ENCODE results near the gene CRHBP.
"Not testable (repeated sequence)": the region's sequence is repeated elsewhere in the genome, so short reads cannot be mapped to it uniquely, and the experiment has no call there.

Gene CRHBP, protein sequence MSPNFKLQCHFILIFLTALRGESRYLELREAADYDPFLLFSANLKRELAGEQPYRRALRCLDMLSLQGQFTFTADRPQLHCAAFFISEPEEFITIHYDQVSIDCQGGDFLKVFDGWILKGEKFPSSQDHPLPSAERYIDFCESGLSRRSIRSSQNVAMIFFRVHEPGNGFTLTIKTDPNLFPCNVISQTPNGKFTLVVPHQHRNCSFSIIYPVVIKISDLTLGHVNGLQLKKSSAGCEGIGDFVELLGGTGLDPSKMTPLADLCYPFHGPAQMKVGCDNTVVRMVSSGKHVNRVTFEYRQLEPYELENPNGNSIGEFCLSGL

DNA sequence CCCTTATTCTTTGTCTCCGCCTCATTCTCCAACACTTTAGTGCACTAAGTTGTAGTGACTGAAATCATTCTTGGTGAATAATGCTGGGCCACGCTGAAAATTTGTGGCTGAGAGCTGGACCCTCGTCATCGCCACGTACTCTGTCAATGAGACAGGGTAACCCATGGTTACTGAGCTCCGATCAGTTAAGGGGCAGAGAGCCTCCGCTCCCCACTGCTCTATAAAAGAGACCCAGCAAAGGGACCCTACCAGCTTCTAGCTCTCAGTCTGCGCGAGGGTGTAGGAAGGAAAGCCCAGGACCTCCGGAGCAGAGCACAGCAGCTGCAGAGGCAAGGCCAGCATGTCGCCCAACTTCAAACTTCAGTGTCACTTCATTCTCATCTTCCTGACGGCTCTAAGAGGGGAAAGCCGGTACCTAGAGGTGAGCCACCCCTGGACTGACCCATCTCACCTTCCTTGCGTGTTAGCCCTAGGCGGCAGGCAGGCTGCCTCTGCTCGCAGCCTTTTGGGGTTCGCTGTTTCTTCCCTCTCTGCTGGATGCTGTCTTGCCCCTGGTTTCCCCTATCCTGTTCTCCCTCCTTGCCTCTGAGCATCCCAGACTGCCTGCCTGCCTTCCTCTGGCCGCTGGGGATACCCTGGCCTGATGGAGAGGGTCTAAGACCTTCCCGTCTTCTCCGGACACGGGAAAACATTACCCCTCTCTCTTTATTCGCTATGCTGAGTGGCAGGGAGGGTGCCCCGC, at the start of gene CRHBP:
CRHBP (plus strand) TSS at position 251 of the 742 bp plus-strand sequence; CDS start at position 341, 90 bp downstream.
- DNase-seq (ENCODE audit: low read depth, low spot score), result no peak

DNA sequence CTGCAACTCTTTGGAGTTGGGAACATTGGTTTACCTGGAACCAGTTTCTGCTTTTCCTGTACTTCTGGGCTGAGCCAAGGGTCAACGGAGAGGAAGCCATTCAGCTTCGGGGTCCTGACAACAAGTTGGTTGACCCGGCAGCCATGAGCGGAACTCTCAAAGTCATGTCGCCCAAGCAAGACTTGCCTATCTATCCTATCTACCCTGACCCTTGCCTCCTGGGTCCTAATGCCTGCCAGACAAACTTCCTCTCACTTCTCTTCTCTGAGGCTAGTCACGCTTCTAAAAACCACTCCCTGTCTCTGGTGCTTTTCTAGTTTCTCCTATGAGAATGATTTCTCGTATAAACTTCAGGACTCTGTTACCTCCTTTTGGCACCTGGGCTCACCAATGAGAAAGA, 44.7 kb upstream of the CRHBP start:
- DNase-seq (ENCODE audit: low read depth, low spot score), result no peak

DNA sequence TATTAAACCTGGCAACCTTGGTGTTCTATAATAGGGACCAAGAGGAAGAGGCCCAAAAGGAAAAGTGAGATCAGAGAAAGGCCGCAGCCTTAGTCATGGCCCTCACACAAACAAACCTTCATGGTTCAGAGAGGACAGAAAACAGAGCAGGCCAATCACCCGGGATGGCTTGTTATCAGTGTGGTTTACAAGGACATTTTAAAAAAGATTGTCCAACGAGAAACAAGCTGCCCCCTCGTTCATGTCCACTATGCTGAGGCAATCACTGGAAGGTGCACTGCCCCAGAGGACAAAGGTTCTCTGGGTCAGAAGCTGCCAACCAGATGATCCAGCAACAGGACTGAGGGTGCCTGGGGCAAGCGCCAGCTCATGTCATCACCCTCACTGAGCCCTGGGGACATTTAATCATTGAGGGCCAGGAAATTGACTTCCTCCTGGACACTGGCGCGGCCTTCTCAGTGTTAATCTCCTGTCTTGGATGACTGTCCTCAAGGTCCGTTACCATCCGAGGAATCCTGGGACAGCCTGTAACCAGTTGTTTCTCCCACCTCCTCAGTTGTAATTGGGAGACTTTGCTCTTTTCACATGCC, 42.4 kb upstream of the CRHBP start:
- DNase-seq (ENCODE audit: low read depth, low spot score), result not testable (repeated sequence)

DNA sequence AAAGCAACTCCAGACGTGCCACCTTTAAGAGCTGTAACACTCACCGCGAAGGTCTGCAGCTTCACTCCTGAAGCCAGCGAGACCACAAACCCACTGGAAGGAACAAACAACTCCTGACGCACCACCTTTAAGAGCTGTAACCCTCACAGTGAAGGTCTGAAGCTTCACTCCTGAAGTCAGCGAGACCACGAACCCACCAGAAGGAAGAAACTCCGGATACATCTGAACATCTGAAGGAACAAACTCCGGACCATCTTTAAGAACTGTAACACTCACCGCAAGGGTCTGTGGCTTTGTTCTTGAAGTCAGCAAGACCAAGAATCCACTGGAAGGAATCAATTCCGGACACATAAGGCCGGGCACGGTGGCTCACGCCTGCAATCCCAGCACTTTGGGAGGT, 38.2 kb upstream of the CRHBP start:
- not testable (repeated sequence) for DNase-seq (ENCODE audit: low read depth, low spot score)

DNA sequence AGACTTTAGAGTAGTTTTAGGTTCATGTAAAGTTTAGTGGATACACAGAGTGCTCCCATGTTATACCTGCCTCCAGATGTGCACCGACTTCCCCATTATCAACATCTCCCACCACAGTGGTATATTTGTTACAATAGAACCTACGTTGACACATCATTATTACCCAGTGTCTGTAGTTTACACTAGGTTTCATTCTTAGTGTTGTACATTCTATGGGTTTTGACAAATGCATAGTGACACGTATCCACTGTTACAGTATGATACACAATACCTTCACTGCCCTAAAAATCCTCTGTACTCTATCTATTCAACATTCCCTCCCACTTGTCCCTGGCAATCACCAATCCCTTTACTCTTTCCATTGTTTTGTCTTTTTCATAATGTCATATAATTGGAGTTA, 34.3 kb upstream of the CRHBP start:
- DNase-seq (ENCODE audit: low read depth, low spot score), result no peak

DNA sequence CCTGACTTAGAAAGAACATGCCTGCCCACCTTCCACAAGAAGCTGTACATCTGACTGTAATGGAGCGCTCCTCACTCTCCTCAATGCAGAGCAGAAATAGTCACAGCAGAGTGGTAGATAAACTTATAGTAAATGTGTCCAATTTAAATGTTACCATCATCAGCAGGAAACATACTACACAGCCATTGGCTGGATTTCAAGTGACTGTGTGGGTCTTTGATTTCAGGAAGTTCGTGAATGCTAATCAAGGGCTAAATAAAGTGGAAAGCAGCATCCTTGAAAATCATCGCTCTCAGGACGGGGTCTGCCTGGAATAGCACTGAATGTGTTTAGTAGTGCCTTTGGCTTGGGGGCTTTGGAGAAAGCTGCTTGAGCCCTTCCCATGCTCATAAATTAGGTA, 32.4 kb upstream of the CRHBP start:
- DNase-seq (ENCODE audit: low read depth, low spot score), result no peak

DNA sequence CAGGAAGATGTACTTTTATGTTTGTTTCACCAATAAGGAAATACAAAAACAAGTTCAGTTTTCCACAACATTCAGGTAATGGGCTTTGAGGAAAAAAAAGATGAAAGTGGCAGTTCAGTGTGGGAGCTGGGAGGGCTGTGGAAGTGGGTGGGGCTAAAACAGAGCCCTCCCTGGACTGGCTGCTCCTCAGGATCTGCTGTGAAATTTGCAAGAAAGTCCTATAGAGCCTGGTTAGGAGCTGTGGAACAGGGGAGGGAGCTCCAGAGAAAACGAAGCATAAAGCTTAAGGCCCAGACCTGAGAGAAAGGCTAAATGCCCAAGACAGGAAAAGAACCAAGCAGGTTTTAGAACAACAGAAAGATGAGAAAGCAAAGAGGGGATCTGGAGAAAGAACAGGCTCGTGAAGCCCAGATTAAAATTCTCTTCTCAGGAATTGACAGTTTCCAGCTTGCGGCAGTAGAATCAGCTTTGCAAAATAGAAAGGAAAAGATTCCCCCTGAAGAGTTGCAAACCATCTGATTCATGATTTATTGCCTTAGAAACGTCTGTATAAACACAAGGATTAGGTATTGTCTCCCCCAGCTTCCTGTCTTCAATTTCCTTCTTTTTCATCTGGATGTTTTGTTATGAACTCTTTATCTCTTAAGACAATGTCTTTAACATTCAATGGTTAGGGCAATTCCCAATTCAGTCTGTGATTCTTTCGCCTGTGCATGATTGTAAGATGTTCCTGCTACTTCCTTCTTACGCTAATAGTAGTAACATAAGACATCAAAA, 26.3 kb upstream of the CRHBP start:
- no peak for DNase-seq (ENCODE audit: low read depth, low spot score)

DNA sequence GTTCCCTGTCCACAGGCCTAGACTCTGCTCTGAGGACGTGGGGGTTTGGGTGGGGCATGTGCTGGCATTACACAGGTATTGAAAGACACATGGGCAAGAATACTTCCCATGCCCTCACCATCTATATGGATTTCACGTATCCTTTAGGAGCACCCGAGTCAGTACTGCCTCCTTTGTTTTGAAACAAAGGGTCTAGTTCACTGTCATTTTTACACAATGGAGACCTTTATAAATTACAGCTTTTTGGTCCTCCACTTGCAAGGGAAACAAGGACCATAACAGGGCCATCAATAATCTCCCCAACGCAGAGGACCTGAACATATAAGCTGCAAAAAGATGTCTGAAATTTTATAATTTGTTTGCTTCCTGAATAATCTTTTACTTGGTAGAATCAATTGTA, 24.9 kb upstream of the CRHBP start:
- DNase-seq (ENCODE audit: low read depth, low spot score), result no peak

DNA sequence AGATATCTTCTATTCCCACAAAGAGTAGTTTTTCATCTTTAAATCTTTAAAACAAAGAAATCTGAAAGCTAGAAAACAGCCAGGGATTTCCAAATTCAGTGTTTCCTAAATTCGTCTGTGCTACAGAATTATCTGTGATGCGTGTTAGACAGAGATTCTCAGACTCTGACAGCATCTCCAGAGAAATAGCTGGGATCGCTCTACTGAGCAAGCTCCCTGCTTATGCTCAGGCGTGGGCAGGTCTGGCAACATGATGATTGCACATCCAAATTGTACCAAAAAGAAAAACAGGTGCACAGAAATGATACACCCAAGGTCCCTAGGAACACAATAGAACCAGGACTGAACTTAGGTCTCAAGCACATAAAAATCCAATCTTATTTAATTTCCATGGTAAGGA, 22.8 kb upstream of the CRHBP start:
- no peak for DNase-seq (ENCODE audit: low read depth, low spot score)

DNA sequence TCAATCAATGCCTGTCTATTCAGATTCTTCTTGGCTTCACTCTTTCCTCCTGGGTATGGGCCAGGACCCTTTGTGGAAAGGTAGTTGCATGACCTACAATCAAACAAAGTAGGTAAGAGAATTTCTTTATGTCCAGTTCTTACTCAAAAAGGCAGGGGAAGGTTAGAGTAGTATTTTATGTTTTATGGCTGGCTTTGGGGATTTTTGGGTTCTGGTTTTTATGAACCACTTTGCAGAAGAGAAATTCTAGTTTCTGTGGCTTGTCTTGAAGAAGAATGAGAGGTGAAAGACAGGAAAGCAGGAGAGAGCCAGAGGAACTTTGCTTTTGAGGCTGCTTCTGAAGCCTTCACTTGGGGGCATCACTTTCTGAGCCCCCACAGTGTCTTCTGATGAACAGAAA, 14.7 kb upstream of the CRHBP start:
- DNase-seq (ENCODE audit: low read depth, low spot score), result no peak

DNA sequence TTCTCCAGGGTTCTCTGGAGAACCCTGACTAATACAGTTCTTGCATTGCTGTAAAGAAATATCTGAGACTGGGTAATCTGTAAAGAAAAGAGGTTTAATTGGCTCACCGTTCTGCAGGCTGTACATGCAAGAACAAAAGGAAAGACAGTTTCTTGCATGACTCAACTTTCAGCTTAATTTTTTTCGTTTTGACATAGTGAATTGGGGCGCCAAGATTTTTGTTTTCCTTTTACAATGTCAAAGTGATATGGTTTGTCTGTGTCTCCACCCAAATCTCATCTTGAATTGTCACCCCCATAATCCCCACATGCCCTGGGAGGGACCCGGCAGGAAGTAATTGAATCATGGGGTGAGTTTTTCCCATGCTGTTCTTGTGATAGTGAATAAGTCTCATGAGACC, 11.8 kb upstream of the CRHBP start:
- DNase-seq (ENCODE audit: low read depth, low spot score), result no peak

DNA sequence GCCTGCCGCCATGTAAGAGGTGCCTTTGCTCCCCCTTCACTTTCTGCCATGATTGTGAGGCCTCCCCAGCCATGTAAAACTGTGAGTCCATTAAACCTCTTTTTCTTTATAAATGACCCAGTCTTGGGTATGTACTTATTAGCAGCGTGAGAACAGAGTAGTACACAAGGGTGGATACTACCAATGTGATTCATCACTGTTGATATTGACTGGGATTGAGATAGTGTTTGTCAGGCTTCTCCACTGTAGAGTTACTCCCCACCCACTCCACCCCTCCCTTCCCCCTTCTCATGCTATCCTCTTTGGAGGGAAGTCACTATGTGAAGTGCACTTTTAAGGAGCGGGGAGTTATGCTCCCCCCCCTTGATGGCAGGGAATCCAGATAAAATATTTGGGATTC, 11.4 kb upstream of the CRHBP start:
- DNase-seq (ENCODE audit: low read depth, low spot score), result no peak

DNA sequence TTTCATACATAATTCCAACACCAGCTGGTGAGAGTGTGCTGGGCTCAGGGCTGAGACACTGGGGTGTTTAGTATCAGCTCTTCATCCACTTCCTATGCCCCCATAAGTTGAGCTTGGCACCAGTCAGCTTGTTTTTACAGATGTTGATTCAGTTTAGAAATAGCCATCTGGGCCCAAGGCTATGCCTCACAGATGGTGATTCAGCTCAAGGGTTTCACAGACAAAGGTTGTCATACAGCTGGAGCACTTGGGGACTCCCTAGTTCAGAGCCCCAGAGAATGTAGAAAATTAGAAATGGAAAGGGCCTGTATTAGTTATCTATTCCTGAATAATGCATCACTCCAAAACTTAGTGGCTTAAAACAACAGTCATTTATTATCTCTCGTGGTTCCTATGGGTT, 10.3 kb upstream of the CRHBP start:
- DNase-seq (ENCODE audit: low read depth, low spot score), result peak; percentile 79

DNA sequence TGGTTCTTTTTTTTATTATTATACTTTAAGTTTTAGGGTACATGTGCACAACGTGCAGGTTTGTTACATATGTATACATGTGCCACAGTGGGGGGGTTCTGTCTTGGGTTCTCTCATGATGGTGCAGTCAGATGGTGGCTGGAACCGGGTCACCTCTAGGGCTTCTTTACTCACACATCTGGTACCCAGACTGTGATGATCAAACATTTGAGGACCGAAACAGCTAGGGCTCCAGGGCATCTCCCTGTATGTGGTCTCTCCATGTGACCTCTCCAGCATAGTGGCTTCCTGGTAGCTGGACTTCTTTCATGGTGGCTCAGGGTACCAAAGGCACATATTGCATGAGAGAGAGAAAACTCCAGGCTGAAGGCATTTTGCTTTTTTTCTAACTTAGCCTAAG, 9.8 kb upstream of the CRHBP start:
- DNase-seq (ENCODE audit: low read depth, low spot score), result peak; percentile 16

DNA sequence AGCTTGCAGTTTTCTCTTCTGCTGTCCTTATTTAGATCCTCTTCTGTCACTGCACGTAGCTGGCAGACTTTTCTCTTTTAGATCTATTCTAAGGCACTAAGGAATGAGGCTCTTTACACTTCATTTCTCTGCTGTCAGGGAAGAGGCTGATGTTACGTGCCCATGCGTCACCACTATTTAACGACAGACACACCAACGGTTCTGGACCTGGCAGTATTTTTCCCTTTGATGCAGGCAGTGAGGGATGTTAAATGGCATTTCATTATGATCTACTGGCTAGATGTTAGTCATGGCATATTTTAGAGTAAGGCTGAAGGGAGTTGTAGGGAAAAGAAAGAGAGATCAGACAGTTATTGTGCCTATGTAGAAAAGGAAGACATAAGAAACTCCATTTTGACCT, 8.2 kb upstream of the CRHBP start:
- DNase-seq (ENCODE audit: low read depth, low spot score), result no peak

DNA sequence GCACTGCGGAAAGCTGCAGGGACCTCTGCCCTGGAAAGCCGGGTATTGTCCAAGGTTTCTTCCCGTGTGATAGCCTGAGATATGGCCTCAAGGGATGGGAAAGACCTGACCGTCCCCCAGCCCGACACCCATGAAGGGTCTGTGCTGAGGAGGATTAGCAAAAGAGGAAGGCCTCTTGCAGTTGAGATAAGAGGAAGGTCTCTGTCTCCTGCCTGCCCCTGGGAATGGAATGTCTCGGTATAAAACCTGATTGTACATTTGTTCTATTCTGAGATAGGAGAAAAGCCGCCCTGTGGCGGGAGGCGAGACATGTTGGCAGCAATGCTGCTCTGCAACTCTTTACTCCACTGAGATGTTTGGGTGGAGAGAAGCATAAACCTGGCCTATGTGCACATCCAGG, 7.6 kb upstream of the CRHBP start:
- DNase-seq (ENCODE audit: low read depth, low spot score), result not testable (repeated sequence)

DNA sequence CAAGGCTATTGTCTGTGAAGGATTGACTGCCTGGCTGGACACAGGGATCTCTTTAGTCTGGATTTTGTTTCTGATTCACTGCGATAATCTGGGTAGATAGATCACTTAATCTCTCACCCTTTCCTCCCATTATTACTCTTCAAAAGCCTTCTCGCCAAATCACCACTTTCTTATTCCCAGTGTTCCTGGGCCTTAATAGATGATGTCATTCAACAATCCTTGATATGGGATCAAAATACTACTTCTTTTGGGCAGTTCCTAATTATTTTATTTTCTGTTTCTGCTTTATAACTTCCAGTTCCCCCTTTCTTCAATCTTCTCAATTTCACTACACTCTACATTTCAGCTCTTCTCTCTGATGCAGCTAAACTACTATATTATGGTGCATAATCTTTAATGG, 6.8 kb upstream of the CRHBP start:
- no peak for DNase-seq (ENCODE audit: low read depth, low spot score)

DNA sequence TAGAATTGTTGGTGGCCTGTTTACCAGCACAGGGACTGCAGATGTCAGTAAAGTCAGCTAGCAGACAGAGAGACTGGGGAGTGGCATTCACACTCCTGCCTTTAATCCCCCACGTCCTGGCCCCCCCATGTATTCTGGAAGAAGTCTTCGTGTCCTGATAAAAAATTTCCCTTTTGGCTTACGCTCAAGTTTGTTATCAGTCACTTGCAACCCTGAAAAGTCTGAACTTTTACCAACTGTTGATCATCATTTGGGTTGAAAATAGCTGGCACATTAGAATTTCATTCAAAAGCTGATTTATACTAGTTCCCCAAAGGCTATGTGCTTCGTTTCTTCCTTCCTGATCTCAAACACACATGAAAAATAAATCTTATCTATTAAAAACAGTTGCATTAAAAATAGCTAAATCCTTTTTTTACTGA, 5.8 kb upstream of the CRHBP start:
- no peak for DNase-seq (ENCODE audit: low read depth, low spot score)

DNA sequence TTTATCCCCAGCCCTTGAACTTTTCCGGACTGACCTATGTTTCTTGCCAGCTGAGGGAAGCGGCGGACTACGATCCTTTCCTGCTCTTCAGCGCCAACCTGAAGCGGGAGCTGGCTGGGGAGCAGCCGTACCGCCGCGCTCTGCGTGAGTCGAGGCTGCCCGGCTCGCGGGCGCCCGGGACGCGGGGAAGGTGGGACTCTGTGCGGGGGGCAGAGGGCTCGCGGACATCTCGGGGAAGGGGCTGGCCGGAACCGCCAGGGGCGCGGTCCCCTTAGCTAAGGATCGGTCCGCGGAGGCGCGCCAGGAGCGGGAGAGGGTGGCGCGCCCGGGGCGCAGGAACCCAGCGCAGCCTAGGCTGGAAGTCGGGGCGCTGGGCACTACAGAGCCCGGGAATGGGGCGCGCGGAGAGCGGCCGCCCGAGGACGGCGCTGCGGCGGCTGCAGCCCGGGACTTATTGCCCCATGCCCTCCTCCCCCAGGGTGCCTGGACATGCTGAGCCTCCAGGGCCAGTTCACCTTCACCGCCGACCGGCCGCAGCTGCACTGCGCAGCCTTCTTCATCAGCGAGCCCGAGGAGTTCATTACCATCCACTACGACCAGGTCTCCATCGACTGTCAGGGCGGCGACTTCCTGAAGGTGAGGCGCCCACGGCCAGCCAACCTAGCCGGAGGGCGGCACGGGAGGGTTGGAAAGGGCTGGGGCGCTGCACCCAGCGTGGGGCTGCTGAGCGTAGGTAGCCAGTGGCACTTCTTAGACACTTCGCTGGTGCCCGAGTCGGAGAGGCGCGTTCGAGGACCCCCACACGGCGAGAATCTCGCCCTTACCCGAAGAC, 922 bp downstream of the CRHBP start:
- peak; percentile 11 for DNase-seq (ENCODE audit: low read depth, low spot score)

DNA sequence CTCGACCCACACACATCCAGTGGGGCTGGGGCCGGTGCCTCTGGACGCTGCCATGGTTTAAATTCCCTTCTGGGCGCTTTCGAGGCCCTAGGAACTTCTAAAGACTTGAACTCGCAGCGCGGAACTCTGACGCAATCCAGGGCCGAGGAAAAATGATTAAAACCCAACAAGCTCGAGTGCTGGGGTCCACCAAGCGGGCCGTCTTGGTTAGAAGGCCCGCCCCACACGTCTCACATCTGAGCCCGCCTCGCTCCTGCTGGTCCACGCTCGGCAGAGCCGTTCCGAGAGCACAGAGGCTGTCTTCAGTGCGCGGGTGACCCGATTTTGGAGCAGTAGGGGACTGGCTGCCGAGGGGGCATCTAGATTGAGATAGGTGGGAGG, 1.5 kb downstream of the CRHBP start:
- DNase-seq (ENCODE audit: low read depth, low spot score), result no peak

DNA sequence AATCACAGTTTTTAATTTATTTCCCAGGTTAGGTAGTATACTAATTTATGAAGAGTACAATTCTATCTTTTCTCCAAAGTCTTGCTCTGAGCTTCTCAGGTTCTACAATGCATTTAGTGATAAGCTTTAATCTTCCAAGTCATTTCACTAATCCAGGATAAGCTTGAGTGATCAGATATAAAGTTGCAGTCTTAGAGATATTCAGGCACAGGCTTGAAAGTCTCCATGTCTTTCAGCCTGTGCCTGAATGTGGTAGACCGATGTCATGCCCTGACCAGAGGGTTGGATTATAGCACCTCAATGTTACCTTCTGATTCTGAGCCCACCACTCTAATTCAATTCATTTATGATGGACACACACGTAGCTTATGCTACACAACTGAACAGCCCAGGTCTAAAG, 3.2 kb downstream of the CRHBP start:
- DNase-seq (ENCODE audit: low read depth, low spot score), result no peak

All from brain pericyte (primary cell).